ENCODE measurements around the gene C8B.
A peak's percentile ranks its signal among the peaks of the same experiment; 100 is the strongest.

The C8B gene

GRCh38 chr1:56929492-56929891 lies 36.3 kb downstream of the C8B start:
- no peak for DNase-seq (ENCODE audit: low read depth)

GRCh38 chr1:56927986-56928385 lies 37.8 kb downstream of the C8B start:
- DNase-seq (ENCODE audit: low read depth), result no peak

GRCh38 chr1:56927171-56927570 lies 38.6 kb downstream of the C8B start:
- DNase-seq (ENCODE audit: low read depth), result no peak

- no peak for DNase-seq (ENCODE audit: low read depth)
Measured at GRCh38 chr1:56925193-56925592, 40.6 kb downstream of the C8B start.

- DNase-seq (ENCODE audit: low read depth), result no peak
Measured at GRCh38 chr1:56924116-56924515, 41.7 kb downstream of the C8B start.

- no peak for DNase-seq (ENCODE audit: low read depth)
Measured at GRCh38 chr1:56923201-56923600, 42.6 kb downstream of the C8B start.

GRCh38 chr1:56922507-56922906 lies 43.3 kb downstream of the C8B start:
- DNase-seq (ENCODE audit: low read depth), result no peak

- no peak for DNase-seq (ENCODE audit: low read depth)
Measured at GRCh38 chr1:56922070-56922469, 43.7 kb downstream of the C8B start.

GRCh38 chr1:56921479-56921878 lies 44.3 kb downstream of the C8B start:
- DNase-seq (ENCODE audit: low read depth), result no peak

GRCh38 chr1:56920591-56921001 lies 45.2 kb downstream of the C8B start:
- DNase-seq (ENCODE audit: low read depth), result peak; percentile 34

GRCh38 chr1:56917356-56917755 lies 48.5 kb downstream of the C8B start:
- no peak for DNase-seq (ENCODE audit: low read depth)

GRCh38 chr1:56916630-56917029 lies 49.2 kb downstream of the C8B start:
- no peak for DNase-seq (ENCODE audit: low read depth)

- DNase-seq (ENCODE audit: low read depth), result no peak
Measured at GRCh38 chr1:56915960-56916359, 49.9 kb downstream of the C8B start.

- no peak for DNase-seq (ENCODE audit: low read depth)
Measured at GRCh38 chr1:56912325-56912724, 53.5 kb downstream of the C8B start.

GRCh38 chr1:56911098-56911938 lies 54.5 kb downstream of the C8B start:
- no peak for DNase-seq (ENCODE audit: low read depth)

GRCh38 chr1:56910441-56910985 lies 55.3 kb downstream of the C8B start:
- DNase-seq (ENCODE audit: low read depth), result no peak

- no peak for DNase-seq (ENCODE audit: low read depth)
Measured at GRCh38 chr1:56908619-56909221, 57.1 kb downstream of the C8B start.

GRCh38 chr1:56905667-56906066 lies 60.1 kb downstream of the C8B start:
- no peak for DNase-seq (ENCODE audit: low read depth)

- DNase-seq (ENCODE audit: low read depth), result no peak
Measured at GRCh38 chr1:56904663-56905397, 61.0 kb downstream of the C8B start.

- no peak for DNase-seq (ENCODE audit: low read depth)
Measured at GRCh38 chr1:56903778-56904177, 62.0 kb downstream of the C8B start.

- DNase-seq (ENCODE audit: low read depth), result peak; percentile 53
Measured at GRCh38 chr1:56901716-56902115, 64.1 kb downstream of the C8B start.

GRCh38 chr1:56898879-56899278 lies 66.9 kb downstream of the C8B start:
- DNase-seq (ENCODE audit: low read depth), result no peak

GRCh38 chr1:56898005-56898373 lies 67.8 kb downstream of the C8B start:
- no peak for DNase-seq (ENCODE audit: low read depth)
